GM21515 (cell line): ENCODE data around the gene GTF2H1.
"Not testable (repeated sequence)": the region's sequence is repeated elsewhere in the genome, so short reads cannot be mapped to it uniquely, and the experiment has no call there.

Source experiments
- ATAC-seq: cut with Tn5 transposase; IDR thresholded peaks from one replicate; pipeline ENCODE4 v1.9.1; 2021; ENCODE audit not compliant: unreplicated experiment

Gene GTF2H1

DNA sequence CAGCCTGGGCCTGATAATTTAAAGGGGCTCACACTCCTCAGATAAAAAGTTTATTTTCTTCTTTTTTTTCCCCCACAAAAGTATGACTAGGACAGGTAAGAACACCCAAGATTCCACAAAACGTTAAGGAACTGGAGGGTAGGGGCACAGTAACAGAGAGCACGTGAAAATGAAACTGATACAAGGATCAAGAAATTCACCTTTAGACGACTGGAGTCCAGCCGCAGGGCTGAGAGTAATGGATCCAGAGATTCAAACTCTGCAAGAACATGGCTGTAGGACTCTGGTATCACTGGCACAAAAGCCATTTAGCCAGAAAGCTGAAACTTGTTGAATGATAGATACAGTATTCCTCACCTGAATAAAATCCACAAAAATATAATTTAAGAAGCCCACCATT lies 4.8 kb upstream of the GTF2H1 start:
- no peak for ATAC-seq

DNA sequence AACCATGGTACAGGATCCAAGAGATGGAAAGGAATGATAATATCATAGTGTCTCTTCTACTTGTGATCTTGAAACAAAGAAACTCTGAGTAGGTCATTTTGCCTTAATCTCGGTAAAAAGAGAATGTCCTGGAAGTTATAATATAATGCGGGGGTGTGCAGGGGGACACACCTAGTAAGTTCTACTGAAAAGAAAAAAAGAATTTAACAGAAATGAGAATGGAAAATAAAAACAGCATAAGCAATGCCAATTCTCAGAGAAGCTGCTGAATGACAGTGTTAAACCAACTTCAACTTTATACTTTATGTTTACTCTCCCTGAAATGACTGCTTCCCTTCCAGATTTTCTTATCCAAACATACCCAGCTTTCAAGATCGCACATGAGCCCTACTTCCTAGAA lies 2.5 kb upstream of the GTF2H1 start:
- ATAC-seq = no peak

DNA sequence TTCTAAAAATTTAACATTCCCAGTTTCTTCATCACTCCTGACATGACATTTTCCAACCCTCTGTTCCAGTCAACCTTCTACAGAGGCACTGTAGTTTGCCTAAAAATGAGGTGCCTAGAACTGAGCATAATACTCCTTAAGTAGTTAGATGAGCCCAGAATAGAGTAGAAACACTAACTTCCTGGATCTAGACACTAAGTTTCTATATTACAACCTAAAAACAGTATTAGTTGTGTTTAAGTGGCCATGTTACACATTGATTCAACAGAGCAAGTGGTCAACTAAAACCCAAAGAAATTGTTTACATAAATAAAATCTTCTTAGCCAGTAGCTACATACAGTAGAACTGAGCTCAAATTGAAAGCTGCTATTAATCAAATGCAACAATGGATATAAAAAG lies 1.8 kb upstream of the GTF2H1 start:
- ATAC-seq = no peak

DNA sequence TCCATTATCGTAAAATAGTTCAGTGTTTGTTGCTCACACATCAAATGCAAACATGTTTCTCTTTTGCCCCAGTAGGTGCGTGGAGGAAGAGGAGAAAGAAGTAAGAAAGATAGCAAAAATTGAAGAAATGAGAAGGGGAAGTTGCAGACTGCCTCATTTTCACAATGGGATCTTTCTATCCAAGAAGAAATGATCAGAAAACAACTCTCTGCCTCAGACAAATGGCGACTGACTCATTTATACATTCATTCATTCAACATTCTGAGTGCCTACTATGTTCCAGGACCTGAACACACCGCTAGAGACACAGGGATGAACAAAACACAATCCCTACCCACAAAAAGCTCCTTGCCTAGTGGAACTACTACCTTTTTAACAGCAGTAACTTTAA lies 794 bp upstream of the GTF2H1 start:
- ATAC-seq = peak; percentile 5

DNA sequence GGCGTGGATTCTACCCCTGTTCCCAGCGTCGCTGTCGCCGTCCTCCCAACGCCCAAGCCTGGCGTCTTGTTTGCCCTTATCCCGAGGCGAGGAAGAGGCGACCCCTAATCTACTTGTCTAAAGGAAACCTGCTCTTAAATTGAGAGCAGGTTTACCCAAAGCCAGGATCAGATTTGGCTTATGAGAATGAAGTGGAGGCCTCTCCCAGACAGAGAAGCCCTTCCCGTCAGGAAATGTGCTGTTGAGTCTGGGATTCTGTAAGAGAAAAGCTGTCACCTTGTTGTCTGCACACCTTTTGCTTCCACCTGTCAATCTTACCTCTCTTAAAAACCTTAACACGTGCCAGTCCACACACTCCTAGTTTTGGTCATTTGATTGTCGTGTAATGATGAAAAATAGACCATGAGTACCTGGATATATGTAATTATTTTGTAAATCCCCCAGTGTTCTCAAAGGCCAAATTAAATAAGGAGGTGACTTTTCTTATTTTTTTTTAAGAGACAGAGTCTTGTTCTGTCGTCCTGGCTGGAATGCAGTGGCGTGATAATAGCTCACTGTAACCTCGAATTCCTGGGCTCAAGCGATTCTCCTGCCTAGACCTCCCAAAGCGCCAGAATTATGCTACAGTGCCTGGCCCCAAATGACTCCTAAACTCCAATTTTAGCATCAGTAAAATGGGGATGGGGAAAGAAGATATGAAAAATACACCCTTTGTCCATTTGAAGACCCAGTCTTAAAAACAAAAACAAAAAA lies 627 bp downstream of the GTF2H1 start:
- no peak for ATAC-seq

DNA sequence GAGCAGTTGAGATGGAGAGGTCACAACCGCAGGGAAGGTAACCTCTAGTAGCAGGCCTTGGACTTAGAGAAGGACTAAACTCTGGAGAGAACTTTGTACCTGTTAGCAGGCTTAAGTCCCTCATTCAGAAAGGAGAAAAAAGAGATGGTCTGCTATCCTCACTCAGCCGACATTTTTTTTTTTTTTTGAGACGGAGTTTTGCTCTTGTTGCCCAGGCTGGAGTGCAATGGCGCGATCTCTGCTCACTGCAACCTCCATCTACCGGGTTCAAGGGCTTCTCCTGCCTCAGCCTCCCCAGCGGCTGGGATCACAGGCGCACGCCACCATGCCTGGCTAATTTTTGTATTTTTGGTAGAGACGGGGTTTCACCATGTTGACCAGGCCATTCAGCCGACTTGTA lies 1.5 kb downstream of the GTF2H1 start:
- ATAC-seq = not testable (repeated sequence)

DNA sequence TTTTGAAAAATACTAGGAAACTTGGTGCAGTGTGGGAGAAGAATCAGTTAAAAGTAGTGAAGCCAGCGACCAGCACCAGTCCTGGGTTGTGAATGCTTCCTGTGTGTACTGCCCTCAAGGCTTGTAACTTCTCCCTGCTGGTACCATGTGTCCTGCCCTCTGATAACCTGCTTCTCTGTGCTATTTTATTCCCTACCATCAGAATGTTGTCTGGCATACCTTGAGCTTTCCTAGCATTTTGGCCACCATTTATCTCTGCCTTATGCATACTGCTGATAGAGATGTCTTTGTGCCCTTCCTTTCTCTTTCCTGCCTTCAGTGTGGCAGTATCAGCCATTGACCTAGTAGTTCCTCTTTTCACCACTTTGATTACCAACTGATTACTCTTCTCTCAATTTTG lies 2.0 kb downstream of the GTF2H1 start:
- ATAC-seq = no peak

DNA sequence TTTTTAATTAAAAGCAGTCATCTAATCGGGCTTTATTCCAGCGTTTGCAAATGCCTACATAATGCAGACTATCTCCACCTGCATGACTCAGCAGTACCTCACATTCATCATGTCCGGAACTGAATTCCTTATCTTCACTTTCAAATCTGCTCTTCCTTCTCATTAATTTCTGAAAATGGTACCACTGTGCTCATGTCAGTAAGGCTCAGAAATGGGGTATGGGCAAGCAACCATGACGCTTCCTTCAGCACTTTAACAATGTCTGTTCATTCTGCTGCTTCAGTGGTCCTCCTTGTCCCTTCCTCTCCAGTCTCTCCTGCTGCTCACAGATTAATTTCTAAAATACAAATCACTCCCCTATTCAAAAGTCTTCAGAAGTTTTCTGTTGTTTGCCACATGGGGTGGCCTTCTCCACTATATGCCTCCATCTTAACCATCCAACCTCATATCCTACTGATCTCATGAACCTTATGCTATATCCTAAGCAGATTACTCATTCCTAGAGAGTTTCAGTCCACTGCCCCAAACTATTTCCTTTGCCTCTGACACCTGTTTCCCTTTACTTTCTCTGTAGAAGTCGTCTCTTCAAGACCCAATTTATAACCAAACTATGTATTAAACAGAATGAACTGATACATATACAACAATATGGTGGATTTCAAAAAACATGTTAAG lies 7.0 kb downstream of the GTF2H1 start:
- no peak for ATAC-seq

DNA sequence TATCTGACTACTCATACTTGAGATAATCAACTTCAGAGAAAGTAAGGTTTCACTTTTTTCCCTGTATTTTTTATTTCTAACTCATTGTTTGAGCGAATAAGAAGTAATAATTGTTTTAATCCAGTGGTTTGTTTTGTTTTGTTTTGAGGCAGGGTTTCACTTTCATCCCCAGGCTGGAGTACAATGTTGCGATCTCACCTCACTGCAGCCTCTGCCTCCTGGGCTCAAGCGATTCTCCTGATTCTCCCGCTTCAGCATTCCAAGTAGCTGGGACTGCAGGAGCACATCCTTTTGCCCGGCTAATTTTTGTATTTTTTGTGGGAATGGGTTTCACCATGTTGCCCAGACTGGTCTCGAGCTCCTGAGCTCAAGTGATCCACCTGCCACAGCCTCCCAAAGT lies 8.6 kb downstream of the GTF2H1 start:
- ATAC-seq = no peak

DNA sequence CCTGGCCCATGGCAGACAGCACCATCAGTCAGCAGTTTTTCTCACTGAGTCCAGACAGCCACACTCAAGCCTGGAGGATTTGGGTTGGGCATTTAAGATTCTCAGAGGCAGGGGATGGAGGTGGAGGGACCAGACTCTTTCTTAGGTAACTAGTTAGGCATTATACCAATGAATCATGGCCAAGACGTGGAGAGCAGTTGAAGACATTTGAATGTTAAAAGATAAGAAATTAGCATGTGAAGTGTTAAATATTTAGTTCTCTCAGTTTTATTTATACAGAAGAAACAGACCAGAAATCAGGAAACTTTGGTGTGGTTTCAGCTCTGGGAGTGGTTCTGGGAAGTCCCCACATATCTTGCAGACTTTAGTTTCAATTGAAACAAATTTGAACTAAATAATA lies 9.9 kb downstream of the GTF2H1 start:
- no peak for ATAC-seq

DNA sequence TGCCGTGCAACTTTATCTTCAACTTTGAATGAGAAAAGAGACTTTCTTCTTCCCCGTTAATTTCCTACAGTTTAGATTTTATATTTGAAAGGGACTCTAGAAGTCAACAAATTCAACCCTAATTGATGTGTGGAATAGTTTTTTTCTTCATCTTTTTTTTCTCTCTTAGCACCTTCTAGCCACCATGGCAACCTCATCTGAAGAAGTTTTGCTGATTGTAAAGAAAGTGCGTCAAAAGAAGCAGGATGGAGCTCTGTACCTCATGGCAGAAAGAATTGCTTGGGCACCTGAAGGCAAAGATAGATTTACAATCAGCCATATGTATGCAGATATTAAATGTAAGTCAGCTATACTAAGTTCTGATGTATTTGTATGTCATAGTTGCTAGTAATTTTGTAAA lies 10.5 kb downstream of the GTF2H1 start:
- no peak for ATAC-seq

DNA sequence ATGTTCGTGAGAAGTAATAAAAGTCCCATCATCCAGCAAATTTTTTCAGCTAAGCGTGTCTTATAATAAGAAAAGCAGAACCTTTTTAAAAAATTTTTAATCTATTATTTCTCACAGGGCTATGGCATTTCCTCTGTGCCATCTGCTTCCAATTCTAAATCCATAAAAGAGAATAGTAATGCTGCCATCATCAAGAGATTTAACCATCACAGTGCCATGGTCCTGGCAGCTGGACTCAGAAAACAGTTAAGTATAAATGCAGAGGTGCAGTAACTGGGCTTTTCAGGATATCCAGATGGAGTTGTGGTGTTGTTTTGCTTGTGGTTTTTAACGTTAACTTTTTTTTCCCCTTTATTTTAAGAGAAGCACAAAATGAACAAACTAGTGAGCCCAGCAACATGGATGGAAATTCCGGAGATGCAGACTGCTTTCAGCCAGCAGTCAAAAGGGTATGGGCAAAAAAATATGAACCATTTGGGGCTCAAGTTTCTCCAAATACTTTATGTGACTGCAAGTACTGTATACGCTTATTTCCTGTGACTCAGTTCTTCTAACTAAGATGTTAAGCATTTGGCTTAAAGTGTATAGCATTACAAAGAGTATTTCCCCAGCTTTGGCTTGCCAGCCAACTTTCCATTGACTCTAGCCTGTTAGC lies 25.2 kb downstream of the GTF2H1 start:
- no peak for ATAC-seq

DNA sequence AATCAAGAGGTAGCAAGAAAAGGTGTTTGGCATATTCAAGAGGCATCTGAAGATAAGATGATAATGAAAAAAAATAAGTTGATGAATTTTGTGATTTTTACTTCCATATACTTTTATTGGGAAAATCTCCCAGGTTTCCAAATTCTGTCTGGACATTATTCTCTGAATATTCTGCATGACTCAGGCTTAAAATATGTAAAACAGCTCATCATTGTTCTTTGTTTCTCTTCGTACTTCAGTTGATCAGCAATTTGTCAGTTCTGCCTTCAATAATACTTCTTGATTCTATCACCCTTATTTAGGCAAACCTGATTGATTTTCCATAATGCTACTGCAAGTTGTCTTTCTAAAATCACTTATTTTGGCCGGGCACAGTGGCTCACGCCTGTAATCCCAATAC lies 30.2 kb downstream of the GTF2H1 start:
- ATAC-seq = no peak

DNA sequence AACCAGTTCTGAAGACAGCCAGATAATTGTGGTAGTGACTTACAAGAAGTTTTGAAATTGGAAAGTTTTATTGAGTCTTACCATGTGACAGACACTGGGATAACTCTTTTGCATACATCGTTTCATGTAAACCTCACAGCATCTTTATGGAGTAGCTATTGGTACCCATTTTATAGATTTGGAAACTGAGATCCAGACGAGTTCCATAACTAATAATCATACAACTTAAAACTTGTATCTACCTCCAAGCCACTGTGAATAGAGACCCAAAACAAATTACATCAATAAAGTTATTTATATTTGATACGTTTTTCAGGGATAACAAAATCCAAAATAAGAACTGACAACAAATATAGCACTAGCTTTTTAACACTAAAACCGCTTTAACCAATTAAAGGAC lies 36.3 kb downstream of the GTF2H1 start:
- ATAC-seq = no peak

DNA sequence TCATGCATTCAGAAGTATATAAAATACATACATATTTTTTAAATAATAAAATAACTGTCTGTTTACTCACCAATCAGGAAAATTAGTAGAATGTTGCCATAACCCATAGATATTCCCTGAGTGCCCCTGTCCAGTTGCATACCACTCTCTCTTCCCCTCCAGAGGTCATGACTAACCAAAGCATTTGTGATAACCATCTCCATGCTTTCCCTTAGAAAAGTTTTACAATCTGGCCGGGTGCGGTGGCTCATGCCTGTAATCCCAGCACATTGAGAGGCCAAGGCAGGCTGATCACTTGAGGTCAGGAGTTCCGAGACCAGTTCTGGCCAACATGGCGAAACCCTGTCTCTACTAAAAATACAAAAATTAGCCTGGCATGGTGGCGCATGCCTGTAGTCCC lies 38.8 kb downstream of the GTF2H1 start:
- no peak for ATAC-seq

DNA sequence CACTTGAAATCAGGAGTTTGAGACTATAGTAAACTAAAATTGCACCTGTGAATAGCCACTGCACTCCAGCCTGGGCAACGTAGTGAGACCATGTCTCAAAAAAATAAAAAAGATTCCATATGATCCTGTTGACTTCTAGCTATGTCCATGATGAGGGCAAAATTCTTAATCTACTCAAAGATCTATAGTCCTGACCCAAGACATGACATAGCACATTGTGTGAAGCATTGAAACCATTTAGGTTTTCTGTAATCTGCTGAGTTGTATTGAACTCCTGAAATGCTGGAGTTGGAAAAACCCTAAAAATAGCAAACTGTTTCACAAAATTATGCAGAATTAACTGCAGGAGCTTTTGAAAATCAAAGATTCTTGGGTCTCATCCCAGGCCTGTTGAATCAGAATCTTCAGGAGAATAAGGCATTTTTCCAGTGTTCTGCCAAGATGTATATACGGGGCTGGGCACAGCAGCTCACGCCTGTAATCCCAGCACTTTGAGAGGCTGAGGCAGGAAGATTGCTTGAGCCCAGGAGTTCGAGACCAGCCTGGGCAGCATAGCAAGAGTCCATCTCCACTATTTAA lies 42.2 kb downstream of the GTF2H1 start:
- ATAC-seq = no peak

DNA sequence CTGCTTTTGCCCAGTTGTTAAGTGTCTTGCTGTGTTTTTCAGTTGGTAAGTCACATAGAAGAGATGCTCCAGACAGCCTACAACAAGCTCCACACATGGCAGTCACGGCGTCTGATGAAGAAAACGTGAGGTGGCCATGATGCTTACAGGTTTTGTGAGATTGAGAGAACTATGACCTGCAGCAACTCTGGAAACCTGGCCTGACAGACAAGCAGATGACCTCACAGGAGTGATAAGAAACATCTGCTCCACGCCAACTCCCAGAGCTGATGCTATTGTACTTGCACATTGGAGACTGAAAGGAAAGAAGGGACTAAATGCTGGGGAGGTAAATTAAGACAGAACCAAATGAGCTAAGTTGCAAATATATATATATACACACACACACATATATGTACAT lies 43.4 kb downstream of the GTF2H1 start:
- no peak for ATAC-seq

DNA sequence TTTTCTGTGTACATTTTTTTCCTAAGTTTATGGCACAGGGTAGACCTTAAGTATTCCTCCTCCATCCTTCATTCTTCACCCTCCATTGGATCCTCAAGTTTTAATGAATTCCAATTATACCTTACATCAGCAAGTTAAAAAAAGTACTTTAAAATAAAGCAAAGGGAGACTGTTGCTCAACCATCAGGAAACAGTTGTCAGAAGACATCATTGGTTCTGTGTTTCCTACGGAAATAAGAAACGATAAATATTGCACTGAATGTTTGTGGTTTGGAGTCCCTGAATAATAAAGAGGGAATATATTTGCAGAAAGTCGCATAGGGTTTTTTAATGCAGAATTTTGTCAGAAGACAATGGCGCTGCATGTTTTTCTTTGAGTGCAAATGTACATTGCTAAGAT lies 43.9 kb downstream of the GTF2H1 start:
- no peak for ATAC-seq

DNA sequence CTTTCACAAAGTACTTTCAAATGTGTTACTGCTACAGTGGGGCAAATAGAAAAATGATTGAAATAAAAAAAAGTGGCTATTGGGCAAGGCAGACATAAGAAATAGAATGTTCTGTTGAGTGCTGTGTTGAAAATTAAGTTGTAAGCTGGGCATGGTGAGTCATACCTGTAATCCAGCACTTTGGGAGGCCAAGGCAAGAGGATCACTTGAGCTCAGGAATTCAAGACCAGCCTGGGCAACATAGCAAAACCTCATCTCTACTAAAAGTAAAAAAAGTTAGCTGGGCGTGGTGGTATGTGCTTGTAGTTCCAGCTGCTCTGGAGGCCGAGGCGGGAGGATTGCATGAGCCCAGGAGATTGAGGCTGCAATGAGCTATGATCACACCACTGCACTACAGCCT lies 45.1 kb downstream of the GTF2H1 start:
- no peak for ATAC-seq

DNA sequence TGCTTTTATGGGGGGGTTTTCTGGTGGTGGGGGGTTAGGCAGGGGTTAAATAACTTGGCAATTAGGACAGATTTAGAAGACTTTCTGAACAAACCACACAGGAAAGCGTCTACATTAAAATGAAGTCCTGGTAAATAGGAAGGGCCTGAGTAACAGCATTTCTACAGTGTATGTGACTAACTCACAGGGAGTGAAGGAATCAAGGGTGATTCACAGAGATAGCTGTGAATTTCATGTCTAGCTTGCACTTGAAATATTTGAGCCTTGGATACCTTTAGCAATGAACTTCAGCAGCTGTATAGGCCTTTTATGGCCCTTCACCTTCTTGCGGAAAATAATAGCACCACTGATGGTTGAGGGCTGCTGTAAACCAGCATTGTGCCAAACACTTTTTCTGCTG lies 45.9 kb downstream of the GTF2H1 start:
- ATAC-seq = no peak

DNA sequence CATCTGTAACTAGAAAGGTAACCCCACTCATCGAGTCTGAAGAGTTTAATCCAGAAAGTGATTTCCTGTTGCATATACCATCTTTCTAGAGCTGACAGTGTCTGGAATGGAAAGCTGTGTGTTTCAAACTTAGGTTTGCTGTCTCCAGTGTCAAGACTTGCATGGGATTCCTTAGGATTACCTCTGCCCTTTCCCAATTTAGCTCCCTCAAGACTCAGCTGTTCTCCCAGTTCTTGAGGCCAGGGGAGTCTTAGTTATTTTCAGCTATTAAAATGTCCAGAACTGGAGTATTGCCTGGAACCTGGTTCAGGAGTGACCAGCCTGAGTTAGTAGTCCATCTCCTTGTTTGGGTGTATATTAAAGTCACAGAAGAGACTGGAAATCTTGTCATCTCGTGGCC lies 47.0 kb downstream of the GTF2H1 start:
- ATAC-seq = no peak

DNA sequence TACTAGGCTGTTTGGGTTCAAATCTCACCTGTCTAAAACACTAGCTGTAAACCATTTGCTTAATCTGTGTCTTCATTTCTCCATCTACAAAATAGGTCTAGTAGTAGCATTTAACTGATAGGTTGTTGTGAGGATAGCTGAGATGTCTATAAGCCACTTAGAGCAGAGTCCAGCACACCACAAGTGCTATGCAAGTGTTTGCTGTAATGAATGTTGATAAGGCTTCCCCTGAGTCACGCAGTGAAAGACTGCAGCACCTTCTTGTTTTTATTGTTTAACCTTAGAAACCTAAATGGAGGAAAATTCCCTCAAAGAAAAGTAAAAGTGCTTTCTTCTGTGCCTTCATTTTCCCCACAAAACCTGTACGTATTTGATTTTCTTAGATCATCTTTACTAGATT lies 48.9 kb downstream of the GTF2H1 start:
- no peak for ATAC-seq
